ENCODE measurements around the gene KIF24. TPM values are rescaled to one million over a fixed set of nuclear protein-coding genes. Genes with fewer than 3 reads are reported as not detected.

The KIF24 gene
- total RNA-seq, 2 donors from 2014 or later, result 1.7 to 7.3 TPM

GRCh38 chr9:34334337-34334824 is 5.3 kb upstream of the KIF24 start:
- no peak for DNase-seq (ENCODE audit: low spot score)
- 32% methylated on average over 1 of the region's 1 CpG for WGBS
- intact Hi-C loops (cut with DNase I), result loop anchor here (5.0 to 10.0 kb wide), 2 partner anchors 160 to 268 kb away; no protein-coding TSS in a partner anchor
- Histone ChIP-seq H3K4me1 (replicated peaks) (no peaks in the 10 kb centered on the region), H3K4me3 (no peak overlapping the region), H3K9me3 (no peaks in the 10 kb centered on the region), H3K27me3 (replicated peaks; ENCODE audit: insufficient read depth) (no peaks in the 10 kb centered on the region), H3K36me3 (no peaks in the 10 kb centered on the region), H3K27ac (no peak overlapping the region)
- no peak for TF ChIP-seq POLR2A (IDR thresholded peaks at IDR 0.05)
- TF ChIP-seq CTCF (IDR thresholded peaks at IDR 0.05), result no peak
- TF ChIP-seq POLR2AphosphoS5 (IDR thresholded peaks at IDR 0.05), result no peak

DNA sequence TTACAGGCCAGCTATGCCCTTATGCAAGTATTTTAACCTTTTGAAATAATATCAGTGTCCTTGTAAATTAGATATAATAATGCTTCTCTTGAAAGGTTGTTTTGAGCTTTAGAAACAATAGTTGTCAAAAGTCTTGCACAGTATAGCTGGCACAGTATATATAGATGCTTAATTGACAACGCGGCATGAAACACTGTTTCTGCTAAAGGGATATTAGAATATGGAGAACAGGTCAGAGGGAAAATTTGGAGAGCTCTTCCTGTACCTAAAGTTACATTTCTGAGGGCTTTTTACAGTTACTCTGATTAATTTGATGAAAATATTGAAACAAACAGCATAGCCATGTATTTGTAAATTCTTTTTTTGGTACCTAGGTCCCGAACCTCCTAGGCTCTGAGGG is 4.8 kb upstream of the KIF24 start:
- Histone ChIP-seq H3K27me3 (replicated peaks; ENCODE audit: insufficient read depth) (no peaks in the 10 kb centered on the region), H3K9me3 (no peaks in the 10 kb centered on the region), H3K27ac (no peak overlapping the region), H3K4me3 (no peak overlapping the region), H3K36me3 (no peaks in the 10 kb centered on the region), H3K4me1 (replicated peaks) (no peaks in the 10 kb centered on the region)
- 73% methylated on average over 3 of the region's 3 CpGs for WGBS
- no peak for DNase-seq (ENCODE audit: low spot score)
- TF ChIP-seq POLR2AphosphoS5 (IDR thresholded peaks at IDR 0.05), result no peak
- TF ChIP-seq CTCF (IDR thresholded peaks at IDR 0.05), result no peak
- no peak for TF ChIP-seq POLR2A (IDR thresholded peaks at IDR 0.05)
- intact Hi-C loops (cut with DNase I), result loop anchor here (2.0 to 10.0 kb wide), 4 partner anchors 45 to 268 kb away; no protein-coding TSS in a partner anchor

DNA sequence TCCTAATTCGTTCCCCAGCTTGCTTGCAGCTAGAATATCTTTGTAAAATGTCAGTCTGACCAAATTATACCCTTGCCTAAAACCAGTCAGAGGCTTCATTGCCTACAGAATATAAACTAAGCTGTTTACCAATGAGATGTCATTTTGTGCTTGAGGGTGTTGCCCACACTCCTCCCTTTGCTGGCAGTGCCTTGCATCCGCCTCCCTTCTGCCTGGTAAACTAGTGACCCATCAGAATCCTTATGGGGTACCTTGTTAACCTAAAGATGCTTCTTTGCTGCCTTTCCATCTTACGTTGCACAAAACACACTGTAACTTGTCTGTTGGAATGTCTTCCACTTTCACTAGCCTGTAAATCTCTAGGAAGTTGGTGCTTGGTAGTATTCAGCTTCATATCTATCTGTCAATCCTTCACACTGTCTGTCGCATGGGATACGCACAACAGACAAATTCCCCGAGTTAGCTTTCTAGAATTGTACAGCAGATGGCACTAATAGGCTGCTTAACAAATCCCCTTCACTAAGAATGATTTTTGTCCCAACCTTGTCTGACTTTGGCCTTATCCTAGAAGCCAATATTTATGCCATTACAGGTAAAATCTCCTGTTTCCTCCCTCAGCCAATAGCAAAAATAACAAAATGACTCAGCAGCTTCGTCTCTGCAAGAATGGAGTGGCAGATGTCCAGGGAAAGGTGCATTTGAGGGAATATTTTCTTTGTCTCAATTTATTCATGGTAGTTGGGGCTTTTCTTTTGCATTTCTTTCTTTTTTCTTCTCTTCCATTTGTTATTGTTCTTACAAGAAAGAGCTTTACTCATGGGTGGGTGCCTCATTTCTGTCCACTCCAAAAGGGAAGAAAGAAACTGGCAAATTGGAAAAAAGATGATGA is 3.3 kb upstream of the KIF24 start:
- Histone ChIP-seq H3K27ac (no peak overlapping the region), H3K36me3 (no peaks in the 10 kb centered on the region), H3K4me1 (replicated peaks) (no peaks in the 10 kb centered on the region), H3K27me3 (replicated peaks; ENCODE audit: insufficient read depth) (no peaks in the 10 kb centered on the region), H3K4me3 (no peak overlapping the region), H3K9me3 (no peaks in the 10 kb centered on the region)
- TF ChIP-seq POLR2A (IDR thresholded peaks at IDR 0.05) (no peak), POLR2AphosphoS5 (IDR thresholded peaks at IDR 0.05) (no peak), CTCF (IDR thresholded peaks at IDR 0.05) (peak; percentile 14 to 54 (median 37))
- DNase-seq (ENCODE audit: low spot score), result no peak
- 31% methylated on average over 7 of the region's 7 CpGs for WGBS
- intact Hi-C loops (cut with DNase I), result loop anchor here (2.0 to 10.0 kb wide), 4 partner anchors 46 to 270 kb away; no protein-coding TSS in a partner anchor

DNA sequence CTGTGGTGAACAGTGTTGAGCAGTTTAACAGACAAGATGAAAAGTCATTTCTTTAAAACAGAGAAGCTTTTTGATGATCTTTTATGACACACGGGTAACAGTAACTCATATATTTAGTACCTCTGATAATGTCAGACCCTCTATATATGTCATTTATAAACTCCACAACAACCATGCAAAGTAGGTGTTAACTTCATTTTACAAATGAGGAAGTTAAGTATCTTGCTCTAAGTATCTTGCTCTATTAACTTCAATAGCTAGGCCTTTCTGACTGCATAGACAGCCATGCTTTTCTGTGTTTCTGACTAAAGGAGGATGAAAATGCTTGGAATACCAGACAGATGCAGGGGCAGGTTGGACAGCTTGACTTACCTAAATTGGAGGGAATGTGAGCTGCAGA is 2.1 kb upstream of the KIF24 start:
- H3K36me3 ChIP-seq, result no peaks in the 10 kb centered on the region
- H3K4me1 ChIP-seq (replicated peaks), result no peaks in the 10 kb centered on the region
- 76% methylated on average over 1 of the region's 1 CpG for WGBS
- no peaks in the 10 kb centered on the region for H3K27me3 ChIP-seq (replicated peaks; ENCODE audit: insufficient read depth)
- H3K4me3 ChIP-seq, result no peak overlapping the region
- no peaks in the 10 kb centered on the region for H3K9me3 ChIP-seq
- intact Hi-C loops (cut with DNase I), result loop anchor here (5.0 to 10.0 kb wide), 2 partner anchors 164 to 271 kb away; no protein-coding TSS in a partner anchor
- TF ChIP-seq CTCF (IDR thresholded peaks at IDR 0.05) (no peak), POLR2AphosphoS5 (IDR thresholded peaks at IDR 0.05) (no peak), POLR2A (IDR thresholded peaks at IDR 0.05) (no peak)
- H3K27ac ChIP-seq, result no peak overlapping the region
- no peak for DNase-seq (ENCODE audit: low spot score)

All from prostate gland (tissue), 2 donors.